Uterus (tissue), 2 donors: ENCODE measurements around the gene KCNQ1.

Experiments
- CTCF ChIP-seq, 4 experiments: fragments of 200-600 bp in 2 of 4; fragments of 450-650 bp in 2 of 4; sonication (generic) in 2 of 4; IDR thresholded peaks; one replicate each; pipeline ENCODE4 v1.5.1; 2016 to 2019; ENCODE audit warnings: antibody characterized with exemption in 4 of 4, mild to moderate bottlenecking in 2 of 4, moderate library complexity in 1 of 4
- POLR2A ChIP-seq, 2 donors: fragments of 450-650 bp; IDR thresholded peaks; one replicate each; pipeline ENCODE4 v1.6.1; 2016; ENCODE audit warnings: antibody characterized with exemption in 2 of 2, mild to moderate bottlenecking in 1 of 2, moderate library complexity in 1 of 2

- no peak for TF ChIP-seq CTCF (IDR thresholded peaks at IDR 0.05)
- no peak for TF ChIP-seq POLR2A (IDR thresholded peaks at IDR 0.05)
Observed at GRCh38 chr11:2666401-2666741, 221.6 kb downstream of the KCNQ1 start.
